DMS 273 (cell line): ENCODE results near the gene CHSY1.
"Not testable (repeated sequence)": the region's sequence is repeated elsewhere in the genome, so short reads cannot be mapped to it uniquely, and the experiment has no call there.

Experiments
- DNase-seq: peaks from one replicate; lab custom pipeline; 2025; ENCODE audit not compliant: unreplicated experiment; lab: John Stamatoyannopoulos, UW

CHSY1 gene

GRCh38 chr15:101246391-101246790 is 5.5 kb downstream of the CHSY1 start:
- DNase-seq: no peak

- DNase-seq: no peak
Measured at GRCh38 chr15:101244889-101245668, 6.8 kb downstream of the CHSY1 start.

- no peak for DNase-seq
Measured at GRCh38 chr15:101244036-101244781, 7.6 kb downstream of the CHSY1 start.

GRCh38 chr15:101243420-101243819 is 8.4 kb downstream of the CHSY1 start:
- no peak for DNase-seq

- no peak for DNase-seq
Measured at GRCh38 chr15:101242999-101243336, 8.9 kb downstream of the CHSY1 start.

- DNase-seq: no peak
Measured at GRCh38 chr15:101242160-101242998, 9.5 kb downstream of the CHSY1 start.

GRCh38 chr15:101240358-101240757 is 11.5 kb downstream of the CHSY1 start:
- DNase-seq: no peak

GRCh38 chr15:101239724-101240136 is 12.1 kb downstream of the CHSY1 start:
- DNase-seq: no peak

GRCh38 chr15:101237251-101237650 is 14.6 kb downstream of the CHSY1 start:
- no peak for DNase-seq

GRCh38 chr15:101233651-101234280 is 18.1 kb downstream of the CHSY1 start:
- no peak for DNase-seq

GRCh38 chr15:101232677-101233076 is 19.2 kb downstream of the CHSY1 start:
- DNase-seq: no peak

- no peak for DNase-seq
Measured at GRCh38 chr15:101228313-101228712, 23.5 kb downstream of the CHSY1 start.

- DNase-seq: no peak
Measured at GRCh38 chr15:101225658-101226057, 26.2 kb downstream of the CHSY1 start.

GRCh38 chr15:101221902-101222301 is 29.9 kb downstream of the CHSY1 start:
- DNase-seq: no peak

GRCh38 chr15:101220060-101220459 is 31.8 kb downstream of the CHSY1 start:
- DNase-seq: no peak

GRCh38 chr15:101219441-101219840 is 32.4 kb downstream of the CHSY1 start:
- no peak for DNase-seq

GRCh38 chr15:101217446-101217845 is 34.4 kb downstream of the CHSY1 start:
- DNase-seq: no peak

GRCh38 chr15:101216100-101216499 is 35.7 kb downstream of the CHSY1 start:
- DNase-seq: no peak

GRCh38 chr15:101215681-101216080 is 36.2 kb downstream of the CHSY1 start:
- DNase-seq: no peak

GRCh38 chr15:101214435-101215097 is 37.3 kb downstream of the CHSY1 start:
- DNase-seq: not testable (repeated sequence)

- no peak for DNase-seq
Measured at GRCh38 chr15:101213570-101213969, 38.3 kb downstream of the CHSY1 start.
